Loucy (cell line): Measurements from ENCODE around the gene BTBD6.

Source experiments
- CTCF ChIP-seq: fragments of 200-600 bp; sonication (generic); conservative IDR thresholded peaks from 2 replicates; pipeline ENCODE4 v1.5.1; 2014; ENCODE audit warnings: mild to moderate bottlenecking, antibody characterized with exemption, low read length
- EZH2phosphoT487 ChIP-seq: fragments of 200-600 bp; IDR thresholded peaks from 2 replicates; pipeline ENCODE4 v1.6.1; 2018; ENCODE audit warnings: antibody characterized with exemption, mild to moderate bottlenecking, moderate library complexity, borderline replicate concordance

GRCh38 chr14:105273062-105273461 lies 24.7 kb downstream of the BTBD6 start:
- TF ChIP-seq CTCF = no peak
- no peak for TF ChIP-seq EZH2phosphoT487
